ENCODE data around the gene CDC42BPA.
A peak's percentile ranks its signal among the peaks of the same experiment; 100 is the strongest.

CDC42BPA gene

DNA sequence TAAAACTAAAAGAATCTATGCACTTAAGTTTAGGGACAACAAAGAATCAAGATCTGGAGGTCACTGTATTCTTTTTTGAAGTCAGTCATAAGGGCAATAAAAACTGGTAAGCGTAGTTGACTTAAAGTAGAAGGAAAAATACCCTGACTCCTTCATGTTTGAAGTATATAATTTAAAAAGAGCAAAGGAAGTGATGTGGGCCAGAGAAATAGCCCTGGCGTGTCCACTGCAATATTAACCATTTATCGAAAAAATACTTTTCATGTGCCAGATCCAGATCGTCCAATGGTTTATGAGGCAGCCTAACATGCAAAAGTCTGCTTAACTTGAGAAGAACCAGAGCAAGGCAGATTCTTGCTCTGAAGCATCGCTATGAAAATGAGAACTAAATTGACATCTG lies 216.2 kb downstream of the CDC42BPA start:
- no peak for DNase-seq (ENCODE audit: low read depth in 2 of 2)
- TF ChIP-seq, protein P1, sequence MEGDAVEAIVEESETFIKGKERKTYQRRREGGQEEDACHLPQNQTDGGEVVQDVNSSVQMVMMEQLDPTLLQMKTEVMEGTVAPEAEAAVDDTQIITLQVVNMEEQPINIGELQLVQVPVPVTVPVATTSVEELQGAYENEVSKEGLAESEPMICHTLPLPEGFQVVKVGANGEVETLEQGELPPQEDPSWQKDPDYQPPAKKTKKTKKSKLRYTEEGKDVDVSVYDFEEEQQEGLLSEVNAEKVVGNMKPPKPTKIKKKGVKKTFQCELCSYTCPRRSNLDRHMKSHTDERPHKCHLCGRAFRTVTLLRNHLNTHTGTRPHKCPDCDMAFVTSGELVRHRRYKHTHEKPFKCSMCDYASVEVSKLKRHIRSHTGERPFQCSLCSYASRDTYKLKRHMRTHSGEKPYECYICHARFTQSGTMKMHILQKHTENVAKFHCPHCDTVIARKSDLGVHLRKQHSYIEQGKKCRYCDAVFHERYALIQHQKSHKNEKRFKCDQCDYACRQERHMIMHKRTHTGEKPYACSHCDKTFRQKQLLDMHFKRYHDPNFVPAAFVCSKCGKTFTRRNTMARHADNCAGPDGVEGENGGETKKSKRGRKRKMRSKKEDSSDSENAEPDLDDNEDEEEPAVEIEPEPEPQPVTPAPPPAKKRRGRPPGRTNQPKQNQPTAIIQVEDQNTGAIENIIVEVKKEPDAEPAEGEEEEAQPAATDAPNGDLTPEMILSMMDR (IDR thresholded peaks at IDR 0.05; ENCODE audit: low read depth, low read length): no peak
- H3K4me3 ChIP-seq (replicated peaks in 1 of 2; ENCODE audit: low read depth in 2 of 2, low read length in 2 of 2): no peak overlapping the region

GRCh38 chr1:227094249-227094966 lies 223.9 kb downstream of the CDC42BPA start:
- H3K4me3 ChIP-seq (replicated peaks in 1 of 2; ENCODE audit: low read depth in 2 of 2, low read length in 2 of 2): no peak overlapping the region
- TF ChIP-seq, protein P1 (IDR thresholded peaks at IDR 0.05; ENCODE audit: low read depth, low read length): no peak
- no peak for DNase-seq (ENCODE audit: low read depth in 2 of 2)

DNA sequence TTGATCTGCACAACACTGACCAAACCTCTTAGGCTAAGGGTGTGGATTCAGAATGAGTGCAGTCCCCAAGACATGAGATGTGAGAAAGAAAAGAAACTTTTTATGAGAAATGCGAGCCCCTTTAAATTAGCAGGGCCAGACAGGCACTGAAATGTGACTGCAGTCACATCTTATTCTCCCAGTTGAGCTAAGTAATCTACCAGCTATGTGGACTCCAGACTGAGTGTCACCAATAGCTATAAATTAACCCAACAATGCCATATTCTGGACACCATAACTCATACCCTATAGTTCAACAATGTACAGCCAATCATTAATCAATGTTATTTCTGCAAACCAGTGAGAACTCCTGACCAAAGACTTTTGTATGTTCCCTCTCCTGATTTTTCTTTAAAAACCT lies 225.0 kb downstream of the CDC42BPA start:
- TF ChIP-seq, protein P1 (IDR thresholded peaks at IDR 0.05; ENCODE audit: low read depth, low read length): no peak
- DNase-seq (ENCODE audit: low read depth in 2 of 2): no peak
- H3K4me3 ChIP-seq (replicated peaks in 1 of 2; ENCODE audit: low read depth in 2 of 2, low read length in 2 of 2): no peak overlapping the region

DNA sequence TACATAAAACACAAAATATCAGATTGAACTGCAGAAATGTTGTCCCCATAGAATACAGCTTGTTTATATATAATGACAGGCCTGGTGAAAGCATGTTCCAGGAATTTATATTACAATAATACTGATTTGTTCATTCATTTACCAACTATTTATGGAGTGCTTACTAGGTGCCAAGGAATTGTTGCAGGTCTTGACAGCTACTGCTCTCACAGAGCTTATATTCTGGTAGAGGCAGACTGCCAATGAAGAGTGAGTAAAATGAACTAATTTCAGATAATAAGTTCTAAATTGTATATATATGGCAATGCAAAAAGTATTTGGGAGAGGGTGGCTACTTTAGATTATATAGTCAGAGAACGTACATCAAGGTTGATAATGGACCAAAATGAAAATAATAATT lies 226.2 kb downstream of the CDC42BPA start:
- no peak overlapping the region for H3K4me3 ChIP-seq (replicated peaks in 1 of 2; ENCODE audit: low read depth in 2 of 2, low read length in 2 of 2)
- TF ChIP-seq, protein P1 (IDR thresholded peaks at IDR 0.05; ENCODE audit: low read depth, low read length): no peak
- DNase-seq (ENCODE audit: low read depth in 2 of 2): peak; percentile 6 to 20

- no peak for DNase-seq (ENCODE audit: low read depth in 2 of 2)
- TF ChIP-seq, protein P1 (IDR thresholded peaks at IDR 0.05; ENCODE audit: low read depth, low read length): no peak
- H3K4me3 ChIP-seq (replicated peaks in 1 of 2; ENCODE audit: low read depth in 2 of 2, low read length in 2 of 2): no peak overlapping the region
These were observed 231.7 kb downstream of the CDC42BPA start for GRCh38 chr1:227086636-227087035.

DNA sequence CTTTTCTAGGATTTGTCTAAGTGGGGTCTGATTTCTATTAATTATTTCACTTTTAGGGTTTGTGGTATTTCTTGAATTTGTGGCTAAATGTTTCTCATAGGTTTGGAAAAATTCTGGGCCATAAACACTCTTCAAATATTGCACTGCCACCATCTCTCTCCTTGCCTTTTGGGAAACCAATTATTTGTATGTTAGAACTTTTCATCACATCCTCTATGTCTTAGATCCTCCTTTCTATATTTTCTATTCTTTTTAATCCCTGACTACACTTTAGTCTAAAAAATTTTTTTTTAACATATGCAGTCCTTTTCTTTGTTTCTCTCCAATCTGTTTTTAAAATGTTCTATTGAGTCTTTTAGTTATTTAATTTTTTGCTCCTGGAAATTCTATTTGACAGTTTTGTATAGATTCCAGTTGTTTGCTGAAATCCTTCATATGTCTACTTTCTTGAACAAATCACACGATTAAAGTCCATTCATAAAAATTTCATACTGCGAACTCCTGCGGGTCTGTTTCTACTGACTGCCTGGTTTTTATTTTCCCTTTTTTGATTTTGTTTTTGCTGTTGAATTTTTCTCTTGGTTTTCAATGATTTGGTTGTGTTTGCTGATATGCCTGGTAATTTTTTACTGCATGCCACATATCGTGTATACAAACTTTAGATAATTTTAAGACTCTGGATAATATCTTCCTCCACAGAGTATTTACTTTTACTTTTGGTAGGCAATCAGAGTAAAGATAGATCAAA lies 235.1 kb downstream of the CDC42BPA start:
- no peak for DNase-seq (ENCODE audit: low read depth in 2 of 2)
- TF ChIP-seq, protein P1 (IDR thresholded peaks at IDR 0.05; ENCODE audit: low read depth, low read length): no peak
- no peak overlapping the region for H3K4me3 ChIP-seq (replicated peaks in 1 of 2; ENCODE audit: low read depth in 2 of 2, low read length in 2 of 2)

Data from cardiac fibroblast (primary cell).